SK-N-SH (cell line): ENCODE results near the gene JAG2. TPM values are rescaled to one million over a fixed set of nuclear protein-coding genes. Genes with fewer than 3 reads are reported as not detected.

Experiments
- CTCF ChIA-PET: fragments of 300-600, 350-600 bp; formaldehyde crosslinking; extraction: SDS; loops from one replicate; lab custom pipeline; 2021; lab: Yijun Ruan, JAX
- POLR2A ChIA-PET: fragments of 350-600 bp; sonication (Branson Sonifier 250); formaldehyde crosslinking; extraction: SDS; loops from one replicate; lab custom pipeline; 2020; ENCODE audit warnings: antibody characterized with exemption, inconsistent platforms; lab: Yijun Ruan, JAX
- DNase-seq: peaks from one replicate; pipeline ENCODE4 v3.0.0; 2012
- H2AFZ ChIP-seq: fragments of 200-600 bp; sonication (generic); 2 replicates; pipeline ENCODE4 v1.8.1; 2016; ENCODE audit warnings: antibody characterized with exemption, mild to moderate bottlenecking, low read depth
- H3F3A ChIP-seq: fragments of 200-600 bp; sonication (generic); replicated peaks from 2 replicates; pipeline ENCODE3; 2016; ENCODE audit warnings: antibody characterized with exemption, mild to moderate bottlenecking; ENCODE audit not compliant: insufficient read depth
- H3K27ac ChIP-seq, 2 experiments: fragments of 200-500 bp in 1 of 2; fragments of 200-600 bp in 1 of 2; sonication (Bioruptor generic) in 1 of 2; sonication (generic), shearing (Covaris generic) in 1 of 2; 2 replicates each; pipeline versions ENCODE4 v1.5.1 to v1.6.1; 2014 to 2016; ENCODE audit warnings: low read depth in 2 of 2, inconsistent platforms in 1 of 2, low read length in 1 of 2, mild to moderate bottlenecking in 1 of 2, mixed read lengths in 1 of 2
- H3K27me3 ChIP-seq: fragments of 200-600 bp; sonication (generic), shearing (Covaris generic); 2 replicates; pipeline ENCODE4 v1.6.1; 2016; ENCODE audit warnings: mixed run types; ENCODE audit not compliant: insufficient read depth
- H3K36me3 ChIP-seq, 2 experiments: fragments of 200-500 bp in 1 of 2; fragments of 200-600 bp in 1 of 2; sonication (Bioruptor generic) in 1 of 2; sonication (generic) in 1 of 2; replicated peaks in 1 of 2; 2 replicates each; pipeline versions ENCODE3 to v1.5.1; 2014 to 2016; ENCODE audit warnings: low read length in 1 of 2, mild to moderate bottlenecking in 1 of 2; ENCODE audit not compliant: insufficient read depth in 2 of 2, control insufficient read depth in 1 of 2
- H3K4me1 ChIP-seq, 2 experiments: fragments of 200-500 bp in 1 of 2; fragments of 200-600 bp in 1 of 2; sonication (Bioruptor generic) in 1 of 2; sonication (generic), shearing (Covaris generic) in 1 of 2; 2 replicates each; pipeline versions ENCODE4 v1.5.1 to v1.6.1; 2014 to 2016; ENCODE audit warnings: low read depth in 1 of 2, low read length in 1 of 2, mixed run types in 1 of 2; ENCODE audit not compliant: insufficient read depth in 2 of 2, control insufficient read depth in 1 of 2
- H3K4me2 ChIP-seq: fragments of 200-600 bp; sonication (generic), shearing (Covaris generic); 2 replicates; pipeline ENCODE4 v1.6.1; 2017; ENCODE audit warnings: mixed run types
- H3K4me3 ChIP-seq, 2 experiments: fragments of 200-500 bp in 1 of 2; fragments of 200-600 bp in 1 of 2; sonication (Bioruptor generic) in 1 of 2; sonication (generic), shearing (Covaris generic) in 1 of 2; 2 replicates each; pipeline versions ENCODE4 v1.5.1 to v1.8.1; 2014 to 2016; ENCODE audit warnings: low read depth in 2 of 2, inconsistent platforms in 1 of 2, low read length in 1 of 2, mild to moderate bottlenecking in 1 of 2, mixed read lengths in 1 of 2, moderate library complexity in 1 of 2
- H3K79me2 ChIP-seq: fragments of 200-600 bp; sonication (generic); 2 replicates; pipeline ENCODE4 v1.8.1; 2017; ENCODE audit warnings: mild to moderate bottlenecking; ENCODE audit not compliant: insufficient read depth
- H3K9ac ChIP-seq: fragments of 200-600 bp; sonication (generic); 2 replicates; pipeline ENCODE4 v1.6.1; 2017; ENCODE audit warnings: mixed run types
- H3K9me2 ChIP-seq: fragments of 200-600 bp; sonication (generic); 2 replicates; pipeline ENCODE4 v1.6.1; 2017; ENCODE audit warnings: mixed run types
- H3K9me3 ChIP-seq: fragments of 200-600 bp; sonication (generic); 2 replicates; pipeline ENCODE4 v1.6.1; 2017; ENCODE audit warnings: mixed run types, mild to moderate bottlenecking, moderate library complexity
- H4K20me1 ChIP-seq: fragments of 200-600 bp; sonication (generic); 2 replicates; pipeline ENCODE4 v1.6.1; 2017; ENCODE audit warnings: mild to moderate bottlenecking, mixed run types; ENCODE audit not compliant: insufficient read depth
- CHD2 ChIP-seq: fragments of 150-350 bp; IDR thresholded peaks from 2 replicates; pipeline ENCODE4 v1.6.1; 2018; ENCODE audit warnings: low read length; ENCODE audit not compliant: partially characterized antibody
- CTCF ChIP-seq: fragments of 200-600 bp; sonication (generic); IDR thresholded peaks from 2 replicates; pipeline ENCODE4 v1.6.1; 2017; ENCODE audit warnings: antibody characterized with exemption, mild to moderate bottlenecking, moderate library complexity
- EP300 ChIP-seq, 2 experiments: IDR thresholded peaks; 2 replicates each; pipeline versions ENCODE4 v1.4.0 to v1.6.1; 2012; ENCODE audit warnings: borderline replicate concordance in 1 of 2, low read depth in 1 of 2, low read length in 1 of 2
- EZH2phosphoT487 ChIP-seq: fragments of 200-600 bp; sonication (generic); IDR thresholded peaks from 2 replicates; pipeline ENCODE4 v1.6.1; 2017; ENCODE audit warnings: low read depth, mixed run types, mild to moderate bottlenecking, antibody characterized with exemption, moderate library complexity, borderline replicate concordance
- GABPA ChIP-seq: IDR thresholded peaks from 2 replicates; pipeline ENCODE4 v1.4.0; 2012; ENCODE audit warnings: low read depth, mild to moderate bottlenecking
- GATA2 ChIP-seq: sonication (generic); formaldehyde crosslinking; IDR thresholded peaks from 2 replicates; pipeline ENCODE4 v1.5.0; 2020; ENCODE audit warnings: mild to moderate bottlenecking, missing genetic modification reagents
- IRF3 ChIP-seq: fragments of 150-350 bp; IDR thresholded peaks from 2 replicates; pipeline ENCODE4 v1.6.1; 2016; ENCODE audit warnings: mild to moderate bottlenecking, low read depth, low read length
- MAX ChIP-seq: IDR thresholded peaks from 2 replicates; pipeline ENCODE4 v1.4.0; 2012; ENCODE audit warnings: low read depth
- MEF2A ChIP-seq: IDR thresholded peaks from 2 replicates; pipeline ENCODE4 v1.4.0; 2012; ENCODE audit warnings: low read depth, borderline replicate concordance
- MXI1 ChIP-seq: IDR thresholded peaks from 2 replicates; pipeline ENCODE4 v1.6.1; 2012; ENCODE audit warnings: mild to moderate bottlenecking, low read depth, low read length, improper control_type of control experiment
- NFIC ChIP-seq: IDR thresholded peaks from 2 replicates; pipeline ENCODE4 v1.4.0; 2012; ENCODE audit warnings: borderline replicate concordance
- PBX3 ChIP-seq: IDR thresholded peaks from 2 replicates; pipeline ENCODE4; 2012
- RFX5 ChIP-seq: IDR thresholded peaks from 2 replicates; pipeline ENCODE4 v1.6.1; 2012; ENCODE audit warnings: mild to moderate bottlenecking, improper control_type of control experiment, low read length
- RXRA ChIP-seq: IDR thresholded peaks from 2 replicates; pipeline ENCODE4 v1.4.0; 2012; ENCODE audit warnings: low read depth, mild to moderate bottlenecking, borderline replicate concordance
- SIN3A ChIP-seq: IDR thresholded peaks from 2 replicates; pipeline ENCODE4 v1.6.1; 2012; ENCODE audit warnings: low read depth, mild to moderate bottlenecking, low read length, moderate library complexity, borderline replicate concordance
- SMC3 ChIP-seq: IDR thresholded peaks from 2 replicates; pipeline ENCODE4 v1.6.1; 2012; ENCODE audit warnings: low read depth, low read length, improper control_type of control experiment
- USF1 ChIP-seq: IDR thresholded peaks from 2 replicates; pipeline ENCODE4 v1.4.0; 2012; ENCODE audit warnings: low read depth, borderline replicate concordance
- USF2 ChIP-seq: fragments of 150-350 bp; IDR thresholded peaks from 2 replicates; pipeline ENCODE4 v1.6.1; 2017; ENCODE audit warnings: antibody characterized with exemption, low read length, low read depth, borderline replicate concordance
- WGBS: methylation state at CpG from one replicate; pipeline ENCODE4 v1.1.6; 2017; ENCODE audit warnings: low lambda C conversion rate; 5-methylcytosine and 5-hydroxymethylcytosine counted together
- polyA plus RNA-seq, 3 experiments: library from polyadenylated mRNA; depleted of rRNA; stranded (reverse); fragments of >200 nt; gene quantifications; 2 replicates each; pipeline ENCODE4 v1.2.3, GENCODE V29; 2012

JAG2 gene
- polyA plus RNA-seq, 1 of the 3 experiments (the other 2 are of a cell fraction): 1.7 TPM

- ChIA-PET POLR2A (no interaction called here), CTCF (interaction anchor here (1.8 kb wide), 1 partner anchor 14 kb away, joined by 5 read pairs; no protein-coding TSS in a partner anchor)
- Histone ChIP-seq H3K27ac (no peak overlapping the region), H3K79me2 (no peaks in the 10 kb centered on the region), H3K4me1 (no peaks in the 10 kb centered on the region), H3K36me3 (no peaks in the 10 kb centered on the region), H3K9ac (no peak overlapping the region), H2AFZ (no peak overlapping the region), H3K9me2 (no peaks in the 10 kb centered on the region), H3F3A (no peaks in the 10 kb centered on the region), H3K27me3 (peaks cover 3% of the 10 kb centered on the region), H4K20me1 (no peaks in the 10 kb centered on the region), H3K9me3 (no peaks in the 10 kb centered on the region), H3K4me3 (no peak overlapping the region), H3K4me2 (no peak overlapping the region)
- WGBS: 31% methylated on average over 2 of the region's 2 CpGs
- DNase-seq: no peak
- TF ChIP-seq CTCF (no peak), RFX5 (no peak), MEF2A (no peak), USF2 (no peak), SIN3A (no peak), GATA2 (CRISPR knock-in tag) (no peak), EZH2phosphoT487 (no peak)
These were observed 37.3 kb downstream of the JAG2 start for GRCh38 chr14:105131241-105131640.

- no peaks in the 10 kb centered on the region for H3K9me3 ChIP-seq
- no peak for DNase-seq
- no peak overlapping the region for H3K4me2 ChIP-seq
- H3K36me3 ChIP-seq: no peaks in the 10 kb centered on the region
- WGBS: 53% methylated on average over 5 of the region's 5 CpGs
- H4K20me1 ChIP-seq: no peaks in the 10 kb centered on the region
- no peaks in the 10 kb centered on the region for H3F3A ChIP-seq
- no peak overlapping the region for H3K4me3 ChIP-seq
- ChIA-PET POLR2A (no interaction called here), CTCF (interaction anchor here (0.7 kb wide), 1 partner anchor 1951 kb away, joined by 3 read pairs; no protein-coding TSS in a partner anchor)
- H3K9me2 ChIP-seq: no peaks in the 10 kb centered on the region
- no peaks in the 10 kb centered on the region for H3K4me1 ChIP-seq
- peaks cover 34% of the 10 kb centered on the region for H3K27me3 ChIP-seq
- no peak overlapping the region for H3K27ac ChIP-seq
- H3K9ac ChIP-seq: no peak overlapping the region
- no peak overlapping the region for H2AFZ ChIP-seq
- no peaks in the 10 kb centered on the region for H3K79me2 ChIP-seq
- no peak for TF ChIP-seq MAX
- TF ChIP-seq EZH2phosphoT487: no peak
- TF ChIP-seq RFX5: no peak
- TF ChIP-seq GATA2 (CRISPR knock-in tag): no peak
- no peak for TF ChIP-seq IRF3
- TF ChIP-seq USF2: no peak
- TF ChIP-seq SMC3: no peak
- no peak for TF ChIP-seq MXI1
- TF ChIP-seq GABPA: no peak
- TF ChIP-seq MEF2A: no peak
- no peak for TF ChIP-seq USF1
- no peak for TF ChIP-seq CHD2
- TF ChIP-seq PBX3: no peak
- TF ChIP-seq EP300 (IDR thresholded peaks at IDR 0.05; ENCODE audit: borderline replicate concordance in 1 of 2, low read depth in 1 of 2, low read length in 1 of 2): no peak
- TF ChIP-seq RXRA: no peak
- TF ChIP-seq NFIC: no peak
These were observed 40.5 kb downstream of the JAG2 start for GRCh38 chr14:105128059-105128458.
